ENCODE data around the gene MOCS2.

GRCh38 chr5:53069626-53070025 is 39.9 kb downstream of the MOCS2 start:
- TF ChIP-seq, protein P1, sequence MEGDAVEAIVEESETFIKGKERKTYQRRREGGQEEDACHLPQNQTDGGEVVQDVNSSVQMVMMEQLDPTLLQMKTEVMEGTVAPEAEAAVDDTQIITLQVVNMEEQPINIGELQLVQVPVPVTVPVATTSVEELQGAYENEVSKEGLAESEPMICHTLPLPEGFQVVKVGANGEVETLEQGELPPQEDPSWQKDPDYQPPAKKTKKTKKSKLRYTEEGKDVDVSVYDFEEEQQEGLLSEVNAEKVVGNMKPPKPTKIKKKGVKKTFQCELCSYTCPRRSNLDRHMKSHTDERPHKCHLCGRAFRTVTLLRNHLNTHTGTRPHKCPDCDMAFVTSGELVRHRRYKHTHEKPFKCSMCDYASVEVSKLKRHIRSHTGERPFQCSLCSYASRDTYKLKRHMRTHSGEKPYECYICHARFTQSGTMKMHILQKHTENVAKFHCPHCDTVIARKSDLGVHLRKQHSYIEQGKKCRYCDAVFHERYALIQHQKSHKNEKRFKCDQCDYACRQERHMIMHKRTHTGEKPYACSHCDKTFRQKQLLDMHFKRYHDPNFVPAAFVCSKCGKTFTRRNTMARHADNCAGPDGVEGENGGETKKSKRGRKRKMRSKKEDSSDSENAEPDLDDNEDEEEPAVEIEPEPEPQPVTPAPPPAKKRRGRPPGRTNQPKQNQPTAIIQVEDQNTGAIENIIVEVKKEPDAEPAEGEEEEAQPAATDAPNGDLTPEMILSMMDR (conservative IDR thresholded peaks at IDR 0.05; ENCODE audit: low read length) = no peak
- TF ChIP-seq EZH2phosphoT487 (IDR thresholded peaks at IDR 0.05; ENCODE audit: borderline replicate concordance, low read depth, low read length) = no peak
